ENCODE data around the gene NPW. TPM values are rescaled to one million over a fixed set of nuclear protein-coding genes. Genes with fewer than 3 reads are reported as not detected.
"Not testable (repeated sequence)": the region's sequence is repeated elsewhere in the genome, so short reads cannot be mapped to it uniquely, and the experiment has no call there.

NPW gene
- polyA plus RNA-seq, 1 experiment, result 0.26 TPM

DNA sequence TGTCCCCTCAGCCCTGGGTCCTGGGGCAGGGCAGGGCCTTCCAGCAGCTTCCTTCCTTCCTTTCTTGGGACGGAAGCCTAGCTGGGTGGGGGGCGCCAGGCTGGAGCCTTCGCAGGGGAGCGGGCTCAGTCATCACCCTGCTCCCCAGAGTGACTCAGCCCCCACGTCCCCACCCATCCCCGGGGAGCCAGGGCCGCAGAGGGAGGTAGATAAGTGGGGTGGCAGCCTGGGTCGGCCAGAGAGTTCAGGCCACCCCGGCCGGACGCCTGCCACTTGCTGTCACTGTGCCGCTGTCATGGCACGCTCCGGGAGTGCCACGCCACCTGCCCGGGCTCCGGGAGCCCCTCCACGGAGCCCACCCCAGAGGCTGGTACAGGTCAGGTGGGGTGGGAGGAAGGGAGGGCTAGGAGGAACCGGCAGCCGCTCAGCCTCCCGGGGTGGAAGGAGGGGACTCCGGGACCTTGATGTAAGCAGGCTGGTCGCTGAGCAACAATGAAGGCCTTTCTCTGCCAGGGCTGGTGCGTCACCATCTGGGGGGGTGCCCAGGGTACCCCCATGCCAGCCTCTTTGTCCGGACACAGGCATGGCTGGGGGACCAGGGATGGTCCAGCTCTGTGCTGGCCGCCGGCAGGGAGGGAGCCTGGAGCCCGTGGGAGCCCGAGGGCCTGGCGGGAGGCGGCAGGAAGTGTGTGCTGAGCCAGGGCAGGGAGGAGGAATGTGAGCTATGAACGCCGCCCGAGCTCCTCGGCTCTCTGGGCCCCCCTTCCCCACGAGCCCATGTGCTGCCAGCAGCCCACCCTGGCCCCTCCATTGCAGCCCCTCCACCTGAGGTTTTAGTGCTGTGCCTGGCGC is 13.7 kb downstream of the NPW start:
- Histone ChIP-seq H3K27me3 (ENCODE audit: control insufficient read depth, insufficient read depth, low read length) (no peaks in the 10 kb centered on the region), H3K4me3 (ENCODE audit: low read depth, low read length) (peak overlapping the region; percentile 47), H3K36me3 (ENCODE audit: control insufficient read depth, insufficient read depth, low read length) (peaks cover 33% of the 10 kb centered on the region)
- peak; percentile 16 for DNase-seq (ENCODE audit: low read depth)
- ChIA-PET POLR2A (interaction anchor here (0.6 kb wide), 1 partner anchor 37 kb away, joined by 5 read pairs; no protein-coding TSS in a partner anchor), CTCF (interaction anchor here (1.0 to 2.3 kb wide), 3 partner anchors 10 to 107 kb away, joined by 4 to 5 read pairs (median 4); no protein-coding TSS in a partner anchor)
- TF ChIP-seq, protein P1, sequence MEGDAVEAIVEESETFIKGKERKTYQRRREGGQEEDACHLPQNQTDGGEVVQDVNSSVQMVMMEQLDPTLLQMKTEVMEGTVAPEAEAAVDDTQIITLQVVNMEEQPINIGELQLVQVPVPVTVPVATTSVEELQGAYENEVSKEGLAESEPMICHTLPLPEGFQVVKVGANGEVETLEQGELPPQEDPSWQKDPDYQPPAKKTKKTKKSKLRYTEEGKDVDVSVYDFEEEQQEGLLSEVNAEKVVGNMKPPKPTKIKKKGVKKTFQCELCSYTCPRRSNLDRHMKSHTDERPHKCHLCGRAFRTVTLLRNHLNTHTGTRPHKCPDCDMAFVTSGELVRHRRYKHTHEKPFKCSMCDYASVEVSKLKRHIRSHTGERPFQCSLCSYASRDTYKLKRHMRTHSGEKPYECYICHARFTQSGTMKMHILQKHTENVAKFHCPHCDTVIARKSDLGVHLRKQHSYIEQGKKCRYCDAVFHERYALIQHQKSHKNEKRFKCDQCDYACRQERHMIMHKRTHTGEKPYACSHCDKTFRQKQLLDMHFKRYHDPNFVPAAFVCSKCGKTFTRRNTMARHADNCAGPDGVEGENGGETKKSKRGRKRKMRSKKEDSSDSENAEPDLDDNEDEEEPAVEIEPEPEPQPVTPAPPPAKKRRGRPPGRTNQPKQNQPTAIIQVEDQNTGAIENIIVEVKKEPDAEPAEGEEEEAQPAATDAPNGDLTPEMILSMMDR (IDR thresholded peaks at IDR 0.05; ENCODE audit: insufficient read depth, low read depth, low read length), result no peak

DNA sequence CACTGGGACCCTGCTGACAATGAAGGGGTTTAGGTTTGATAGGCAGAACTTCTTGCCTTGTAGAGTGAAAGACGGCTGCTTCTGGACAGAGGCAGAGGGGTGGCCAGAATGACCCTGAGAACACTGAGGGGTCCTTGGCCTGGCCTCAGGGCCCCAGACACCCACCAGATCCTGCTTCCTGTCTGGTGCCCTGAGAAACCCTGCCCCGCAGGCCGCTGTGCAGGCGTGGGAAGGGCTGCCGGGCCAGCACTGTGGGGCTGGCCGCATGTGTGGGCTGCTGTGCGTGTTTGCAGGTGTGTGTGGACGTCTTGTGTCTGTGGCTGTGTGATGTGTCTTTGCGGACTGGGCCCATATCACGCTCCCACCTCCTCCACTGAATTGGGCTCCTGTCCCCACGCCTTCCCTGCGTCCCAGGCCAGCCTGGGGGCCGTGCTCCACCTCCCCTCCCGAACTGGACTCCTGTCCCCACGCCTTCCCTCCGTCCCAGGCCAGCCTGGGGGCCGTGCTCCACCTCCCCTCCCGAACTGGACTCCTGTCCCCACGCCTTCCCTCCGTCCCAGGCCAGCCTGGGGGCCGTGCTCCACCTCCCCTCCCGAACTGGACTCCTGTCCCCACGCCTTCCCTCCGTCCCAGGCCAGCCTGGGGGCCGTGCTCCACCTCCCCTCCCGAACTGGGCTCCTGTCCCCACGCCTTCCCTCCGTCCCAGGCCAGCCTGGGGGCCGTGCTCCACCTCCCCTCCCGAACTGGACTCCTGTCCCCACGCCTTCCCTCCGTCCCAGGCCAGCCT is 14.5 kb downstream of the NPW start:
- Histone ChIP-seq H3K4me3 (ENCODE audit: low read depth, low read length) (peak overlapping the region; percentile 47), H3K36me3 (ENCODE audit: control insufficient read depth, insufficient read depth, low read length) (peaks cover 38% of the 10 kb centered on the region)
- not testable (repeated sequence) for H3K27me3 ChIP-seq (ENCODE audit: control insufficient read depth, insufficient read depth, low read length); DNase-seq (ENCODE audit: low read depth)
- CTCF ChIA-PET, result interaction anchor here (1.0 kb wide), 1 partner anchor 11 kb away, joined by 4 read pairs; no protein-coding TSS in a partner anchor
- POLR2A ChIA-PET, result interaction anchor here (0.6 kb wide), 1 partner anchor 38 kb away, joined by 5 read pairs; no protein-coding TSS in a partner anchor

DNA sequence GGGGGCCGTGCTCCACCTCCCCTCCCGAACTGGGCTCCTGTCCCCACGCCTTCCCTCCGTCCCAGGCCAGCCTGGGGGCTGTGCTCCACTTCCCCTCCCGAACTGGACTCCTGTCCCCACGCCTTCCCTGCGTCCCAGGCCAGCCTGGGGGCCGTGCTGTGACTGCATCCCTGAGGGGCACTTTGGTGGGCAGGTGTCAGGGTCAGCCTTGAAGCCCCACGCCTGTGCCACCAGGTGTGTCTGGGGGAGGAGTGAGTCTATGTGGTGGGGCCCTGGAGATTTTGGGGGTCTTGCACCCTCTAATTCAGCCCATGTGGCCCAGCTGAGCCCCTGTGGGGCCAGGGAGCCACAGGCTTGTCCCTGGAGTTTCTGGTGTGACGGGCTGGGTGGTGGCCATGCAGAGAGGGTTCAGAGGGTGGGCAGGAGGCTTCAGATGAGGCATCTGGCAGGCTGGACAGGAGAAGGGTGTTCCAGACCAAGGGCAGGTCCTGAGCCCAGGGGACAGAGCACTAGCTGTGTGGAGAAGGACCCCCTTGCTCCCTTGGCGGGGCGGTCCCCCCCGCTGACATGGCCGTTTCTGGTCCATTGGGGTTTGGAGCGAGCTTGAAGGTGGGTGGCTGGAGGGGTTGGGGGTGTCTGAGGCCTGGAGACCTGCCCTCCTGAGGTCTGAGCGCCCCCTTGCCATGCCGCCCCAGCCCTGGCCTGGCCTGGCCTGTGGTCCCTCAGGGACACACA is 15.3 kb downstream of the NPW start:
- TF ChIP-seq, protein P1 (IDR thresholded peaks at IDR 0.05; ENCODE audit: insufficient read depth, low read depth, low read length), result no peak
- ChIA-PET CTCF (interaction anchor here (0.6 to 1.7 kb wide), 4 partner anchors 8 to 106 kb away, joined by 3 to 10 read pairs (median 4); partner anchors contain the start of gene NHERF2), POLR2A (interaction anchor here (0.6 to 1.6 kb wide), 2 partner anchors 120 to 990 kb away, joined by 5 to 21 read pairs; partner anchors contain the start of gene TRAF7)
- no peaks in the 10 kb centered on the region for H3K27me3 ChIP-seq (ENCODE audit: control insufficient read depth, insufficient read depth, low read length)
- peaks cover 34% of the 10 kb centered on the region for H3K36me3 ChIP-seq (ENCODE audit: control insufficient read depth, insufficient read depth, low read length)
- no peak for DNase-seq (ENCODE audit: low read depth)
- H3K4me3 ChIP-seq (ENCODE audit: low read depth, low read length), result peak overlapping the region; percentile 21

DNA sequence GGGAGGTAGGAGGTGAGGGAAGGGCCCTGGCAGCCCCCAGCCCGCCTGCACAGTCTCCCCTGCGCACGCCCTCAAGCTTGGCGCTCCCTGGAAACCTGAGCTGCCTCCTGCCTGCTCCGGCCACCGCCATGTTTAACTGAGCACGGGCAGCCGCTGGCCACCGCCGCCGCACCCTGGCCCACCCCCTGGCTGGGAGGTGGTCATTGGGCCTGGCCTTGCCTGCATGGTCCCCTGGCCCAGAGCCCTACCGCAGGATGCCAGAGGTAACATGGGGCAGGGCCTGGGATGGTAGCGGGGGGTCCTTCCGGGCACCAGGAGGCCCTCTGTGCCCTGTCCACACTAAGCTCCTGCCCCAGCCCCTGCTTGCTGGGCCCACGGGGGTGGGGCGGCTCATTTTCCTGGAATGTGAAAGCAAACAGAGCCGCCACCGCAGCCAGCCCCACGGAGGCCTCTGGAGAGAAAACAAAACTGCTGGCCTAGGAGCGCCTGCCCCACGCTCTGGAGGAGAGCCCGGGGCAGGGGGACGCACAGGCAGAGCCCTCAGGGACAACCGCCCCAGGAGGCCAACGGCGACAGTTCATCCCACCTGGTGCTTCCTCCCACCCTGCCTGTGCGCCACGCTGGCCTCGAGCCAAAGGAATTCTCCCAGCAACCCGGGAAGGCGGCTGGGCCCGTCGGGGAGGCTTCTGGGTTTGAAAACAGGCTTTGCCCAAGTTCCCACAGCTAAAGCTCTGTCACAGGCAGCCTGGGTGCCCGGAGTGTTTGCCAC is 16.0 kb downstream of the NPW start:
- H3K4me3 ChIP-seq (ENCODE audit: low read depth, low read length), result peak overlapping the region; percentile 20
- POLR2A ChIA-PET, result interaction anchor here (0.6 to 1.6 kb wide), 2 partner anchors 120 to 989 kb away, joined by 5 to 21 read pairs; partner anchors contain the start of gene TRAF7
- TF ChIP-seq, protein P1 (IDR thresholded peaks at IDR 0.05; ENCODE audit: insufficient read depth, low read depth, low read length), result no peak
- DNase-seq (ENCODE audit: low read depth), result no peak
- H3K27me3 ChIP-seq (ENCODE audit: control insufficient read depth, insufficient read depth, low read length), result no peaks in the 10 kb centered on the region
- H3K36me3 ChIP-seq (ENCODE audit: control insufficient read depth, insufficient read depth, low read length), result peaks cover 29% of the 10 kb centered on the region
- CTCF ChIA-PET, result interaction anchor here (0.7 to 1.7 kb wide), 5 partner anchors 8 to 216 kb away, joined by 3 to 10 read pairs (median 4); partner anchors contain the start of gene NHERF2

Data from BJ (cell line).